Loucy (cell line): ENCODE measurements around the gene RHOB.

Source experiments
- CTCF ChIP-seq: fragments of 200-600 bp; sonication (generic); conservative IDR thresholded peaks from 2 replicates; pipeline ENCODE4 v1.5.1; 2014; ENCODE audit warnings: mild to moderate bottlenecking, antibody characterized with exemption, low read length
- EZH2phosphoT487 ChIP-seq: fragments of 200-600 bp; IDR thresholded peaks from 2 replicates; pipeline ENCODE4 v1.6.1; 2018; ENCODE audit warnings: antibody characterized with exemption, mild to moderate bottlenecking, moderate library complexity, borderline replicate concordance

DNA sequence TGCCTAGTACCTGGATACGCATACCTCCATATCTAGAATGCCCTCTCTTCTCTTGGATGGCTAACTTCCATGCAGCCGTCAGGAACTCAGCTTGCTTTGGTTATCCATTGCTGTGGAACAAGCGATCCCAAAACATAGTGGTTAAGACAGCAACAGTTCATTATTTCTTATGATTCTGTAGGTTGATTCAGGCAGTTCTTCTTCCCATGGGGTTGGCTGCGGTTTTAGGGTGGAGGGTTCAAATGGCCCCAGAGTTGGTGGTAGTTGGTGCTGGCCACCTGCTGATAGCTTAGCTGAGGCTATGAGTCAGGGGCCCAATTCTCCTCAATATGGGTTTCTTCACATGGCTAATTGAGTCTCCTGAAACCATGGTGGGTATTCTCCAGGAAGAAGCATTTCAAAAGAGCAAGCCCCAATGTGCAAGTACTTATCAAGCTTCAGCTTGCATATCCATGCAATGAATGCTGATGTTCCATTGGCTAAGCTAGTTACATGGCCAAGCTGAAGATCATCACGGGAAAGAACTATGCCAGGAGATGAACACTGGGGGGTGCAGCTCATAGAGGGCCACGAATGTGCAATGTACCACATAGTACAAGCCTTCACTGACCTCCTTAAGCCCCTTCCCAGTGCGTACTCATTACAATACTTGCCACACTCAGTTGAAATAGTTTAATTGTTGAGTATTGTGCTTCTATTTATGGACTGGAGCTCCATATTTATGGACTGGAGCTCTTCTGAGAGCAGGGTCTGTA lies 10.0 kb upstream of the RHOB start:
- TF ChIP-seq CTCF (peak; percentile 21; the same call in 1 of the 2 replicates), EZH2phosphoT487 (no peak)
